Fibroblast of the aortic adventitia (primary cell): ENCODE results near the gene TGFA. TPM values are rescaled to one million over a fixed set of nuclear protein-coding genes. Genes with fewer than 3 reads are reported as not detected.

Source experiments
- DNase-seq: peaks from one replicate; pipeline ENCODE4 v3.0.0-alpha.2; 2010; ENCODE audit warnings: low read depth
- H3K4me3 ChIP-seq: 2 replicates; pipeline ENCODE4 v1.5.1; 2011; ENCODE audit warnings: low read depth, mild to moderate bottlenecking, control low read depth, low read length, moderate library complexity
- total RNA-seq: library from RNA; depleted of rRNA; stranded (reverse); fragments of >200 nt; gene quantifications from 2 replicates; pipeline ENCODE4 v1.2.3, GENCODE V29; 2012; ENCODE audit warnings: low replicate concordance
- TF ChIP-seq, protein P1 (sequence below): IDR thresholded peaks from 2 replicates; pipeline ENCODE4 v1.5.1; 2011; ENCODE audit warnings: mild to moderate bottlenecking, low read length, control low read depth, inconsistent platforms; ENCODE audit not compliant: insufficient read depth

The TGFA gene
- total RNA-seq, 1 donor, result not detected

- H3K4me3 ChIP-seq, result no peak overlapping the region
- TF ChIP-seq, protein P1, sequence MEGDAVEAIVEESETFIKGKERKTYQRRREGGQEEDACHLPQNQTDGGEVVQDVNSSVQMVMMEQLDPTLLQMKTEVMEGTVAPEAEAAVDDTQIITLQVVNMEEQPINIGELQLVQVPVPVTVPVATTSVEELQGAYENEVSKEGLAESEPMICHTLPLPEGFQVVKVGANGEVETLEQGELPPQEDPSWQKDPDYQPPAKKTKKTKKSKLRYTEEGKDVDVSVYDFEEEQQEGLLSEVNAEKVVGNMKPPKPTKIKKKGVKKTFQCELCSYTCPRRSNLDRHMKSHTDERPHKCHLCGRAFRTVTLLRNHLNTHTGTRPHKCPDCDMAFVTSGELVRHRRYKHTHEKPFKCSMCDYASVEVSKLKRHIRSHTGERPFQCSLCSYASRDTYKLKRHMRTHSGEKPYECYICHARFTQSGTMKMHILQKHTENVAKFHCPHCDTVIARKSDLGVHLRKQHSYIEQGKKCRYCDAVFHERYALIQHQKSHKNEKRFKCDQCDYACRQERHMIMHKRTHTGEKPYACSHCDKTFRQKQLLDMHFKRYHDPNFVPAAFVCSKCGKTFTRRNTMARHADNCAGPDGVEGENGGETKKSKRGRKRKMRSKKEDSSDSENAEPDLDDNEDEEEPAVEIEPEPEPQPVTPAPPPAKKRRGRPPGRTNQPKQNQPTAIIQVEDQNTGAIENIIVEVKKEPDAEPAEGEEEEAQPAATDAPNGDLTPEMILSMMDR, result no peak
- DNase-seq, result peak; percentile 4
These were observed 141.1 kb downstream of the TGFA start for GRCh38 chr2:70412294-70413070.

- no peak overlapping the region for H3K4me3 ChIP-seq
- no peak for DNase-seq
- TF ChIP-seq, protein P1, result no peak
These were observed 142.0 kb downstream of the TGFA start for GRCh38 chr2:70411483-70412125.

- TF ChIP-seq, protein P1, result no peak
- no peak overlapping the region for H3K4me3 ChIP-seq
- no peak for DNase-seq
These were observed 150.2 kb downstream of the TGFA start for GRCh38 chr2:70403267-70404053.

- TF ChIP-seq, protein P1, result no peak
- no peak overlapping the region for H3K4me3 ChIP-seq
- DNase-seq, result no peak
These were observed 153.1 kb downstream of the TGFA start for GRCh38 chr2:70400539-70400938.

DNA sequence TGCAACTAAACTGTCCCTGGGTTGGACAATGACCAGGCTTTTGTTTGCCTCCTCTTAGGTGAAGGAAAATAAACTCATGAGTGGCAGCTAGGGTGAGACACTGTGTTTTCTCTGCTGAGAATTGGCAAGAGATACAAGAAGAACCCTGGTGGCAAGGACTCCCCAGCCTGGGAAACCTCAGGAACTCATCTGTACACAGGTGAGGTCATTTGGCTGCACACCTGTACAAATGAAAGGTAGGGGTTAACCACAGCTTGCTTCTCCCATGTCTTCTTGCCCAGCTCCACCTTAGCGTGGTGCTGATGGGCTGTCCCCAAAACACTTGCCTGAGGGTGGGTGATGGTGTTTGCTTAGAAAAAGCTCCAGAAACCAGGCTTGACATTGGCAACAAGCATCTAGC lies 154.6 kb downstream of the TGFA start:
- no peak overlapping the region for H3K4me3 ChIP-seq
- TF ChIP-seq, protein P1, result no peak
- no peak for DNase-seq

Other genes starting within 250 kb of the TGFA start
- gene ADD2, start 214.4 kb upstream of the TGFA start, total RNA-seq, result 0.36 and 17.3 TPM in 2 replicates
- not detected in 2 replicates for gene FIGLA, start 236.8 kb upstream of the TGFA start, total RNA-seq